ENCODE measurements around the gene SIX2. TPM values are rescaled to one million over a fixed set of nuclear protein-coding genes. Genes with fewer than 3 reads are reported as not detected.

The SIX2 gene
- total RNA-seq, 1 experiment from 2014 or later = 0.51 TPM

DNA sequence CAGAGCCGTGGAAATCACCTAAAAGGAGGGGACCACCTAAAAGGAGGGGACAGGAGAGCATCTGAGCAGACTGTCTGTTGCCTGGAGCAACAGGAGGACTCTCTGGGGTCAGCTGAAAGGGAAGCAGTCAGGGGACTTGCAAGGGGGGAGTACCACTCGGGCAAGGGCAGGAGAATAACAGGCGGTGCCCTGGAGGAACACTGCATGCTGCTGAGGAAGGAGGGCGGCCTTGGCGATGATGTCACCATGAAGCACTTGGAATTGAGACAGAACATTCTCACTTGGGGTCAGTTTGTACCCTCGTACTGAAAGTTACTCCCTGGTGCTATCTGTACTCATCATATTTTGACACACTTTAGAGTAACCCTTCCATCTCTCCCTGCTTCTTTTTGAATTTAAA, 49.4 kb downstream of the SIX2 start:
- DNase-seq (ENCODE audit: low read depth, low spot score) (no peak), ATAC-seq (no peak)
- CTCF ChIA-PET = no interaction called here
- intact Hi-C loops (cut with micrococcal nuclease; ENCODE audit: unreplicated experiment) = loop anchor here (5.0 to 10.0 kb wide), 3 partner anchors 568 to 915 kb away; no protein-coding TSS in a partner anchor
- in situ Hi-C loops (cut with HindIII; ENCODE audit: low pct_unique_long_range_greater_than_20kb, low sequenced_read_pairs) = no loop called here
- no TSS peak for BruUV-seq (replicated peaks)
- Histone ChIP-seq H3K27me3 (ENCODE audit: control insufficient read depth, insufficient read depth, low read length) (no peaks in the 10 kb centered on the region), H3K9me3 (ENCODE audit: control insufficient read depth, insufficient read depth, low read depth, low read length) (no peaks in the 10 kb centered on the region), H3K4me1 (ENCODE audit: control insufficient read depth, insufficient read depth, low read length) (0 out of 2 replicates have a peak, but pooled peaks cover 4% of the 10 kb centered on the region), H3K36me3 (ENCODE audit: control insufficient read depth, insufficient read depth, low read length) (no peaks in the 10 kb centered on the region), H3K27ac (ENCODE audit: low read length) (no peak overlapping the region), H3K4me3 (ENCODE audit: low read depth in 2 of 2, low read length in 2 of 2) (no peak overlapping the region)
- TF ChIP-seq, protein P1, sequence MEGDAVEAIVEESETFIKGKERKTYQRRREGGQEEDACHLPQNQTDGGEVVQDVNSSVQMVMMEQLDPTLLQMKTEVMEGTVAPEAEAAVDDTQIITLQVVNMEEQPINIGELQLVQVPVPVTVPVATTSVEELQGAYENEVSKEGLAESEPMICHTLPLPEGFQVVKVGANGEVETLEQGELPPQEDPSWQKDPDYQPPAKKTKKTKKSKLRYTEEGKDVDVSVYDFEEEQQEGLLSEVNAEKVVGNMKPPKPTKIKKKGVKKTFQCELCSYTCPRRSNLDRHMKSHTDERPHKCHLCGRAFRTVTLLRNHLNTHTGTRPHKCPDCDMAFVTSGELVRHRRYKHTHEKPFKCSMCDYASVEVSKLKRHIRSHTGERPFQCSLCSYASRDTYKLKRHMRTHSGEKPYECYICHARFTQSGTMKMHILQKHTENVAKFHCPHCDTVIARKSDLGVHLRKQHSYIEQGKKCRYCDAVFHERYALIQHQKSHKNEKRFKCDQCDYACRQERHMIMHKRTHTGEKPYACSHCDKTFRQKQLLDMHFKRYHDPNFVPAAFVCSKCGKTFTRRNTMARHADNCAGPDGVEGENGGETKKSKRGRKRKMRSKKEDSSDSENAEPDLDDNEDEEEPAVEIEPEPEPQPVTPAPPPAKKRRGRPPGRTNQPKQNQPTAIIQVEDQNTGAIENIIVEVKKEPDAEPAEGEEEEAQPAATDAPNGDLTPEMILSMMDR (IDR thresholded peaks at IDR 0.05) = no peak
- no peak for TF ChIP-seq TCF7L2 (IDR thresholded peaks at IDR 0.05; ENCODE audit: low read depth, low read length)
- no peak for TF ChIP-seq SIN3A (IDR thresholded peaks at IDR 0.05; ENCODE audit: borderline replicate concordance, insufficient read depth, low read depth, low read length)
- TF ChIP-seq POLR2AphosphoS5 (IDR thresholded peaks at IDR 0.05; ENCODE audit: low read depth, low read length) = no peak
- TF ChIP-seq, protein P2, sequence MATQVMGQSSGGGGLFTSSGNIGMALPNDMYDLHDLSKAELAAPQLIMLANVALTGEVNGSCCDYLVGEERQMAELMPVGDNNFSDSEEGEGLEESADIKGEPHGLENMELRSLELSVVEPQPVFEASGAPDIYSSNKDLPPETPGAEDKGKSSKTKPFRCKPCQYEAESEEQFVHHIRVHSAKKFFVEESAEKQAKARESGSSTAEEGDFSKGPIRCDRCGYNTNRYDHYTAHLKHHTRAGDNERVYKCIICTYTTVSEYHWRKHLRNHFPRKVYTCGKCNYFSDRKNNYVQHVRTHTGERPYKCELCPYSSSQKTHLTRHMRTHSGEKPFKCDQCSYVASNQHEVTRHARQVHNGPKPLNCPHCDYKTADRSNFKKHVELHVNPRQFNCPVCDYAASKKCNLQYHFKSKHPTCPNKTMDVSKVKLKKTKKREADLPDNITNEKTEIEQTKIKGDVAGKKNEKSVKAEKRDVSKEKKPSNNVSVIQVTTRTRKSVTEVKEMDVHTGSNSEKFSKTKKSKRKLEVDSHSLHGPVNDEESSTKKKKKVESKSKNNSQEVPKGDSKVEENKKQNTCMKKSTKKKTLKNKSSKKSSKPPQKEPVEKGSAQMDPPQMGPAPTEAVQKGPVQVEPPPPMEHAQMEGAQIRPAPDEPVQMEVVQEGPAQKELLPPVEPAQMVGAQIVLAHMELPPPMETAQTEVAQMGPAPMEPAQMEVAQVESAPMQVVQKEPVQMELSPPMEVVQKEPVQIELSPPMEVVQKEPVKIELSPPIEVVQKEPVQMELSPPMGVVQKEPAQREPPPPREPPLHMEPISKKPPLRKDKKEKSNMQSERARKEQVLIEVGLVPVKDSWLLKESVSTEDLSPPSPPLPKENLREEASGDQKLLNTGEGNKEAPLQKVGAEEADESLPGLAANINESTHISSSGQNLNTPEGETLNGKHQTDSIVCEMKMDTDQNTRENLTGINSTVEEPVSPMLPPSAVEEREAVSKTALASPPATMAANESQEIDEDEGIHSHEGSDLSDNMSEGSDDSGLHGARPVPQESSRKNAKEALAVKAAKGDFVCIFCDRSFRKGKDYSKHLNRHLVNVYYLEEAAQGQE (IDR thresholded peaks at IDR 0.05; ENCODE audit: insufficient read depth in 1 of 2, low read depth in 2 of 2, low read length in 1 of 2) = no peak
- POLR2A ChIA-PET = no interaction called here

DNA sequence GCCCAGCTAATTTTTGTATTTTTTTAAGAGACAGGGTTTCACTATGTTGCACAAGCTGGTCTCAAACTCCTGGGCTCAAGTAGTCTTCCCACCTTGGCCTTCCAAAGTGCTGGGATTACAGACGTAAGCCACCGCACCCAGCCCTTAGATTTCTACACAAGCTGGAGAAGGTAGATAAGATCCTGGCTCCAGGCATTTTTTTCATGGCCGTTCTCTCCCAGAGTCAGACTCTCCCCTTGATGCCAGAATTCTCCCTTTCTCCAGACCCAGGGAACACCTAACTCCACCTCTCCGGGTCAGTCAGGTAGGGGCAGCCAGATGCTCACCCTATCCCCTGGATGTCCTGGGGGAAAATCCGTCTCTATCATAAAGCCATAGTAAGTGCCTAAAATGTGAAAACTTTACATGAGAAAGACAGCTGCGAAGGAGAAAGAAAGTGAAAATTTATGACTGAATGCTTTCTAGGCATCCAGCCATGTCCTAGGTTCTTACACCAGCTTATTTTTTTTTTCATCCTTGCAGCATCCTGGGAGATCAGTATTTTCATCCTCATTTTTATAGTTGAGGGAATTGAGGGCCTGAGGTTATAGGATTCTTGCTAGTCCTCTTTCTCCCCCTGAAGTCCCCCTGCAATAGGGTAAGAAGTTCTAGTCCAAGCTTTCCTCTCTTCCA, 51.5 kb downstream of the SIX2 start:
- Histone ChIP-seq H3K27ac (ENCODE audit: low read length) (no peak overlapping the region), H3K36me3 (ENCODE audit: control insufficient read depth, insufficient read depth, low read length) (no peaks in the 10 kb centered on the region), H3K4me3 (ENCODE audit: low read depth in 2 of 2, low read length in 2 of 2) (no peak overlapping the region), H3K27me3 (ENCODE audit: control insufficient read depth, insufficient read depth, low read length) (no peaks in the 10 kb centered on the region; the same call in 1 of the 2 replicates), H3K4me1 (ENCODE audit: control insufficient read depth, insufficient read depth, low read length) (0 out of 2 replicates have a peak, but pooled peaks cover 4% of the 10 kb centered on the region), H3K9me3 (ENCODE audit: control insufficient read depth, insufficient read depth, low read depth, low read length) (no peaks in the 10 kb centered on the region)
- ATAC-seq = no peak
- in situ Hi-C loops (cut with HindIII; ENCODE audit: low pct_unique_long_range_greater_than_20kb, low sequenced_read_pairs) (no loop called here), intact Hi-C loops (cut with micrococcal nuclease; ENCODE audit: unreplicated experiment) (loop anchor here (5.0 to 10.0 kb wide), 3 partner anchors 565 to 913 kb away; no protein-coding TSS in a partner anchor)
- CTCF ChIA-PET = interaction anchor here (0.6 to 1.5 kb wide), 3 partner anchors 478 to 586 kb away, joined by 3 to 9 read pairs (median 4); no protein-coding TSS in a partner anchor
- no peak for DNase-seq (ENCODE audit: low read depth, low spot score)
- POLR2A ChIA-PET = interaction anchor here (0.7 kb wide), 1 partner anchor 31 kb away, joined by 3 read pairs; no protein-coding TSS in a partner anchor
- no TSS peak for BruUV-seq (replicated peaks)
- TF ChIP-seq SIN3A (IDR thresholded peaks at IDR 0.05; ENCODE audit: borderline replicate concordance, insufficient read depth, low read depth, low read length) (no peak), POLR2AphosphoS5 (IDR thresholded peaks at IDR 0.05; ENCODE audit: low read depth, low read length) (no peak)

DNA sequence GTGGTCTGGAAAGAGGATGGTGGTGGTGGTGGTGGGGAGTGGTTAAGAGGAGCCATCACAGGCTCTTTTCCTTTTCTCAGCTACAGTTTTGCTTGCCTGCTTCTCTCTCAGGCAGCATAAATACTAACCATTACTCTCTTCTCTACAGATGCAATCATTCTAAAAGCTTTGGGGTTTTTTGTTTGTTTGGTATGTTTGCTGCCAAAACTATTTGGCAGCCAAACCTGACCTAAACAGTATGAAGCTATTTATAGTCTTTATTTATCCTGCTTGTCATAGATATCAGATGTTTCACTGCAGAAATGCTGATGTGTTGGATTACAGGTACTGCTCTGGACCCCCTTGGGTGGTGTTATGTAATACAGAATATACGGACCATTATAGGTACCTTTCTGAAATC, 52.4 kb downstream of the SIX2 start:
- CTCF ChIA-PET = no interaction called here
- intact Hi-C loops (cut with micrococcal nuclease; ENCODE audit: unreplicated experiment) = loop anchor here (5.0 to 10.0 kb wide), 3 partner anchors 565 to 912 kb away; no protein-coding TSS in a partner anchor
- H3K27me3 ChIP-seq (ENCODE audit: control insufficient read depth, insufficient read depth, low read length) = no peaks in the 10 kb centered on the region; the same call in 1 of the 2 replicates
- H3K36me3 ChIP-seq (ENCODE audit: control insufficient read depth, insufficient read depth, low read length) = no peaks in the 10 kb centered on the region
- H3K9me3 ChIP-seq (ENCODE audit: control insufficient read depth, insufficient read depth, low read depth, low read length) = no peaks in the 10 kb centered on the region
- no peak overlapping the region for H3K27ac ChIP-seq (ENCODE audit: low read length)
- in situ Hi-C loops (cut with HindIII; ENCODE audit: low pct_unique_long_range_greater_than_20kb, low sequenced_read_pairs) = no loop called here
- DNase-seq (ENCODE audit: low read depth, low spot score) = no peak
- no peak overlapping the region for H3K4me3 ChIP-seq (ENCODE audit: low read depth in 2 of 2, low read length in 2 of 2)
- no peak for TF ChIP-seq TCF7L2 (IDR thresholded peaks at IDR 0.05; ENCODE audit: low read depth, low read length)
- TF ChIP-seq SIN3A (IDR thresholded peaks at IDR 0.05; ENCODE audit: borderline replicate concordance, insufficient read depth, low read depth, low read length) = no peak
- TF ChIP-seq, protein P2 (IDR thresholded peaks at IDR 0.05; ENCODE audit: insufficient read depth in 1 of 2, low read depth in 2 of 2, low read length in 1 of 2) = no peak
- TF ChIP-seq, protein P1 (IDR thresholded peaks at IDR 0.05) = no peak
- TF ChIP-seq POLR2AphosphoS5 (IDR thresholded peaks at IDR 0.05; ENCODE audit: low read depth, low read length) = no peak
- no peak for ATAC-seq
- H3K4me1 ChIP-seq (ENCODE audit: control insufficient read depth, insufficient read depth, low read length) = 0 out of 2 replicates have a peak, but pooled peaks cover 4% of the 10 kb centered on the region
- BruUV-seq (replicated peaks) = no TSS peak
- POLR2A ChIA-PET = no interaction called here
